GM12878 (cell line): ENCODE measurements around the gene ASPDH. TPM values are rescaled to one million over a fixed set of nuclear protein-coding genes. Genes with fewer than 3 reads are reported as not detected.

ENCODE experiments used
- ATAC-seq: fragments of 200-7000 bp; cut with Tn5 transposase; 3 replicates; pipeline ENCODE4 v1.9.1; 2020; ENCODE audit warnings: mild to moderate bottlenecking, moderate library complexity
- BruUV-seq: library from RNA; stranded (reverse); fragments of 400-500 nt; replicated peaks from 2 replicates; lab custom pipeline; 2021; lab: Mats Ljungman, UMichigan
- CTCF ChIA-PET: fragments of 300-600 bp; sonication (Branson Sonifier 250); formaldehyde crosslinking; extraction: SDS; loops from one replicate; lab custom pipeline; 2021; ENCODE audit warnings: inconsistent platforms; lab: Yijun Ruan, JAX
- POLR2A ChIA-PET: fragments of 350-600 bp; formaldehyde crosslinking; extraction: SDS; loops from one replicate; lab custom pipeline; 2021; ENCODE audit warnings: inconsistent platforms; lab: Charles Lee
- RAD21 ChIA-PET: fragments of 300-600 bp; sonication (Branson Sonifier 250); formaldehyde crosslinking; loops from one replicate; lab custom pipeline; 2023; ENCODE audit warnings: antibody characterized with exemption; ENCODE audit not compliant: unreplicated experiment; lab: Charles Lee
- SMC1A ChIA-PET: fragments of 300-600 bp; sonication (Branson Sonifier 250); formaldehyde crosslinking; loops from one replicate; lab custom pipeline; 2023; ENCODE audit not compliant: unreplicated experiment, uncharacterized antibody; lab: Charles Lee
- DNase-seq: peaks from one replicate; pipeline ENCODE4 v3.0.0-alpha.2; 2011; ENCODE audit warnings: low read depth, low spot score
- FAIRE-seq: peaks from 3 replicates; lab custom pipeline; 2011; peaks lifted over from hg19 to GRCh38; lab: Jason Lieb, UNC
- H2AFZ ChIP-seq: 2 replicates; pipeline ENCODE4 v1.6.0; 2011; ENCODE audit warnings: low read depth, low read length, control low read depth; ENCODE audit not compliant: control insufficient read depth
- H3K27ac ChIP-seq: 2 replicates; pipeline ENCODE4 v1.5.1; 2011; ENCODE audit warnings: control low read depth; ENCODE audit not compliant: control insufficient read depth, insufficient read depth
- H3K27me3 ChIP-seq, 2 experiments: replicated peaks in 1 of 2; 2 replicates each; pipeline versions ENCODE4 v1.6.0 to v1.6.1; 2011; ENCODE audit warnings: low read length in 1 of 2; ENCODE audit not compliant: control insufficient read depth in 2 of 2, insufficient read depth in 2 of 2
- H3K36me3 ChIP-seq, 2 experiments: 2 replicates each; pipeline ENCODE4 v1.5.1; 2011; ENCODE audit warnings: low read length in 1 of 2; ENCODE audit not compliant: control insufficient read depth in 2 of 2, insufficient read depth in 2 of 2
- H3K4me1 ChIP-seq: 2 replicates; pipeline ENCODE4 v1.6.1; 2011; ENCODE audit warnings: mild to moderate bottlenecking, low read length, moderate library complexity, mixed read lengths; ENCODE audit not compliant: control insufficient read depth, insufficient read depth
- H3K4me2 ChIP-seq: 2 replicates; pipeline ENCODE4 v1.6.0; 2011; ENCODE audit warnings: control low read depth; ENCODE audit not compliant: control insufficient read depth, insufficient read depth
- H3K4me3 ChIP-seq: fragments of 200-600 bp; sonication (generic); 2 replicates; pipeline ENCODE4 v1.5.1; 2016
- H3K79me2 ChIP-seq: 2 replicates; pipeline ENCODE4 v1.6.0; 2011; ENCODE audit warnings: low read length; ENCODE audit not compliant: control insufficient read depth, insufficient read depth
- H3K9ac ChIP-seq: 2 replicates; pipeline ENCODE4 v1.8.0; 2011; ENCODE audit warnings: low read length, control low read depth, mixed read lengths; ENCODE audit not compliant: control insufficient read depth, insufficient read depth
- H3K9me3 ChIP-seq: replicated peaks from 3 replicates; pipeline ENCODE4 v1.5.1; 2011; ENCODE audit warnings: mild to moderate bottlenecking, low read length; ENCODE audit not compliant: control insufficient read depth, insufficient read depth
- H4K20me1 ChIP-seq: 2 replicates; pipeline ENCODE4 v1.6.0; 2011; ENCODE audit not compliant: control insufficient read depth, insufficient read depth
- CHD4 ChIP-seq: fragments of 200-600 bp; sonication (generic); IDR thresholded peaks from 2 replicates; pipeline ENCODE4 v1.6.1; 2016; ENCODE audit warnings: mild to moderate bottlenecking
- HDAC2 ChIP-seq: fragments of 200-600 bp; sonication (generic); IDR thresholded peaks from 2 replicates; pipeline ENCODE4 v1.6.1; 2017
- IKZF1 ChIP-seq: fragments of 450-650 bp; conservative IDR thresholded peaks from 2 replicates; pipeline ENCODE4 v1.6.1; 2017; ENCODE audit warnings: antibody characterized with exemption, mild to moderate bottlenecking
- IKZF2 ChIP-seq, 2 experiments: fragments of 450-650 bp; IDR thresholded peaks; 2 replicates each; pipeline ENCODE4 v1.6.1; 2017; ENCODE audit warnings: mild to moderate bottlenecking in 2 of 2, moderate library complexity in 2 of 2
- MEF2A ChIP-seq: IDR thresholded peaks from 2 replicates; pipeline ENCODE4 v1.6.1; 2011; ENCODE audit warnings: low read depth, mild to moderate bottlenecking, low read length, moderate library complexity; ENCODE audit not compliant: insufficient read depth
- MEF2B ChIP-seq: fragments of 450-650 bp; IDR thresholded peaks from 2 replicates; pipeline ENCODE4 v1.6.1; 2018; ENCODE audit warnings: mild to moderate bottlenecking, moderate library complexity; ENCODE audit not compliant: partially characterized antibody, poor library complexity, severe bottlenecking
- NBN ChIP-seq: fragments of 450-650 bp; IDR thresholded peaks from 2 replicates; pipeline ENCODE4 v1.6.1; 2016
- NKRF ChIP-seq: fragments of 450-650 bp; conservative IDR thresholded peaks from 2 replicates; pipeline ENCODE4 v1.6.1; 2017; ENCODE audit warnings: mild to moderate bottlenecking, moderate library complexity
- RBBP5 ChIP-seq: fragments of 200-600 bp; sonication (generic); conservative IDR thresholded peaks from 2 replicates; pipeline ENCODE4 v1.6.1; 2016
- SMAD1 ChIP-seq: fragments of 450-650 bp; IDR thresholded peaks from 2 replicates; pipeline ENCODE4 v1.6.1; 2018; ENCODE audit warnings: mild to moderate bottlenecking, low read depth; ENCODE audit not compliant: partially characterized antibody
- SMAD5 ChIP-seq: IDR thresholded peaks from 2 replicates; pipeline ENCODE4 v1.6.1; 2016; ENCODE audit warnings: antibody characterized with exemption, low read depth
- SPI1 ChIP-seq: IDR thresholded peaks from 2 replicates; pipeline ENCODE4 v1.6.1; 2011; ENCODE audit warnings: low read depth, mild to moderate bottlenecking, low read length, moderate library complexity, borderline replicate concordance; ENCODE audit not compliant: insufficient read depth
- TARDBP ChIP-seq: IDR thresholded peaks from 2 replicates; pipeline ENCODE4 v1.6.1; 2016; ENCODE audit warnings: borderline replicate concordance
- ZNF384 ChIP-seq: IDR thresholded peaks from 2 replicates; pipeline ENCODE4 v1.6.1; 2012; ENCODE audit warnings: low read depth, mild to moderate bottlenecking, low read length, improper control_type of control experiment, borderline replicate concordance
- WGBS: methylation state at CpG from one replicate; pipeline ENCODE4 v1.1.6; 2016; ENCODE audit warnings: low lambda C conversion rate; ENCODE audit not compliant: insufficient replicate concordance, insufficient coverage; ENCODE audit errors: missing lambda C conversion rate; 5-methylcytosine and 5-hydroxymethylcytosine counted together
- in situ Hi-C: fragments of 300-500 bp; cut with MboI; formaldehyde crosslinking; loops from 9 replicates; pipeline ENCODE4 v1.14.3; 2018; ENCODE audit warnings: mixed read lengths
- intact Hi-C: fragments of 100-400 bp; cut with micrococcal nuclease; formaldehyde crosslinking; loops from one replicate; pipeline ENCODE4 v1.14.2; 2022; ENCODE audit not compliant: unreplicated experiment
- polyA plus RNA-seq, 11 experiments: library from polyadenylated mRNA; depleted of rRNA in 4 of 11; unstranded in 6 of 11; stranded (reverse) in 5 of 11; fragments of >200 nt; fragmentation: Nextera tagmentation in 4 of 11; fragmentation: Illumina TruSeq in 1 of 11; extraction: Ambion mirVana in 4 of 11; extraction: Trizol in 1 of 11; gene quantifications; 1 replicate in 1 of 11; 2 replicates in 10 of 11; pipeline versions ENCODE4 v1.2.1 to v1.2.3, GENCODE V29; 2011 to 2016; ENCODE audit warnings: inconsistent platforms in 2 of 11, missing spikeins in 2 of 11, low read depth in 1 of 11
- total RNA-seq, 4 experiments: library from RNA; depleted of rRNA in 3 of 4; stranded (reverse); fragments of >200 nt in 3 of 4; fragmentation: Illumina TruSeq in 1 of 4; extraction: Trizol in 1 of 4; gene quantifications; 2 replicates each; pipeline versions ENCODE4 v1.2.1 to v1.2.3, GENCODE V29; 2013 to 2021

ASPDH gene
- total and polyA plus RNA-seq, 10 of the 15 experiments (the other 5 are each of a cell fraction or from before 2014, with no cell fraction given), result not detected

GRCh38 chr19:50464348-50464747, 49.4 kb downstream of the ASPDH start:
- CTCF ChIA-PET, result interaction anchor here (0.8 to 1.7 kb wide), 3 partner anchors 15 to 107 kb away, joined by 3 to 5 read pairs (median 3); partner anchors contain the start of gene JOSD2
- in situ Hi-C loops, result loop anchor here (5.0 kb wide), 1 partner anchor 97 kb away; the partner anchor contains the start of gene NAPSA
- FAIRE-seq (no peak), ATAC-seq (no peak)
- Histone ChIP-seq H3K4me3 (no peak overlapping the region), H3K4me1 (peaks cover 20% of the 10 kb centered on the region)
- intact Hi-C loops, result no loop called here
- TF ChIP-seq SMAD5 (no peak), HDAC2 (no peak), IKZF1 (no peak), ZNF384 (no peak), NBN (no peak), CHD4 (no peak), MEF2A (no peak), RBBP5 (no peak), NKRF (no peak), IKZF2 (IDR thresholded peaks at IDR 0.05) (no peak), SMAD1 (no peak), MEF2B (no peak), SPI1 (no peak), TARDBP (no peak)
- TF ChIP-seq, all 136 proteins: peak for 0
- no peaks in the 10 kb centered on the region for H3K36me3 ChIP-seq
- no peak overlapping the region for H3K27ac ChIP-seq
- ChIA-PET POLR2A (interaction anchor here (0.6 kb wide), 1 partner anchor 48 kb away, joined by 4 read pairs; no protein-coding TSS in a partner anchor), SMC1A (no interaction called here), RAD21 (interaction anchor here (1.0 to 1.3 kb wide), 2 partner anchors 96 to 107 kb away, joined by 3 read pairs; no protein-coding TSS in a partner anchor)
- H3K79me2 ChIP-seq, result no peaks in the 10 kb centered on the region
- H2AFZ ChIP-seq, result no peak overlapping the region
- no TSS peak for BruUV-seq
- H3K4me2 ChIP-seq, result no peak overlapping the region
- H3K9ac ChIP-seq, result no peak overlapping the region
- H3K27me3 ChIP-seq, result no peaks in the 10 kb centered on the region
- DNase-seq, result no peak
- no peaks in the 10 kb centered on the region for H4K20me1 ChIP-seq
- no peaks in the 10 kb centered on the region for H3K9me3 ChIP-seq
- 55% methylated on average over 19 of the region's 19 CpGs for WGBS
